ENCODE data around the gene GNG13.
"Not testable (repeated sequence)": the region's sequence is repeated elsewhere in the genome, so short reads cannot be mapped to it uniquely, and the experiment has no call there.

GNG13 gene

GRCh38 chr16:832652-833336, 32.3 kb upstream of the GNG13 start:
- no peak for DNase-seq

GRCh38 chr16:831571-832413, 31.3 kb upstream of the GNG13 start:
- no peak for DNase-seq

- no peak for DNase-seq
Observed at GRCh38 chr16:830871-831570, 30.5 kb upstream of the GNG13 start.

- DNase-seq: no peak
Observed at GRCh38 chr16:830107-830870, 29.8 kb upstream of the GNG13 start.

- DNase-seq: no peak
Observed at GRCh38 chr16:828891-829290, 28.4 kb upstream of the GNG13 start.

- DNase-seq: no peak
Observed at GRCh38 chr16:827513-827912, 27.0 kb upstream of the GNG13 start.

- DNase-seq: peak in 39 of 58 donors; percentile 1 to 81 (median 30)
Observed at GRCh38 chr16:825341-826061, 25.0 kb upstream of the GNG13 start.

GRCh38 chr16:824601-825000, 24.1 kb upstream of the GNG13 start:
- DNase-seq: no peak

- no peak for DNase-seq
Observed at GRCh38 chr16:824194-824593, 23.7 kb upstream of the GNG13 start.

- DNase-seq: no peak
Observed at GRCh38 chr16:822909-823297, 22.4 kb upstream of the GNG13 start.

GRCh38 chr16:822174-822908, 21.8 kb upstream of the GNG13 start:
- no peak for DNase-seq

GRCh38 chr16:821751-822150, 21.2 kb upstream of the GNG13 start:
- DNase-seq: no peak

GRCh38 chr16:820748-821147, 20.2 kb upstream of the GNG13 start:
- no peak for DNase-seq

GRCh38 chr16:820044-820408, 19.5 kb upstream of the GNG13 start:
- not testable (repeated sequence) for DNase-seq

- no peak for DNase-seq
Observed at GRCh38 chr16:819336-820043, 19.0 kb upstream of the GNG13 start.

GRCh38 chr16:818592-818991, 18.1 kb upstream of the GNG13 start:
- no peak for DNase-seq

GRCh38 chr16:818132-818531, 17.6 kb upstream of the GNG13 start:
- no peak for DNase-seq

- peak in 1 of 58 donors; percentile 21 for DNase-seq
Observed at GRCh38 chr16:817001-817906, 16.7 kb upstream of the GNG13 start.

All from anterior cingulate cortex (tissue), 58 donors.